Ishikawa (cell line): ENCODE measurements around the gene TP53BP2.

Experiments
- CEBPB ChIP-seq: IDR thresholded peaks from 2 replicates; pipeline ENCODE4 v1.6.1; 2012
- CREB1 ChIP-seq: IDR thresholded peaks from 2 replicates; pipeline ENCODE4 v1.6.1; 2012; ENCODE audit warnings: low read depth
- EGR1 ChIP-seq: IDR thresholded peaks from 2 replicates; pipeline ENCODE4 v1.6.1; 2012
- EP300 ChIP-seq: IDR thresholded peaks from 2 replicates; pipeline ENCODE4 v1.6.1; 2012; ENCODE audit warnings: borderline replicate concordance
- FOXM1 ChIP-seq: IDR thresholded peaks from 2 replicates; pipeline ENCODE4 v1.6.1; 2012; ENCODE audit warnings: low read depth, borderline replicate concordance
- MAX ChIP-seq: IDR thresholded peaks from 2 replicates; pipeline ENCODE4 v1.6.1; 2012
- RAD21 ChIP-seq: IDR thresholded peaks from 2 replicates; pipeline ENCODE4 v1.6.1; 2012; ENCODE audit warnings: low read depth
- REST ChIP-seq: IDR thresholded peaks from 2 replicates; pipeline ENCODE4 v1.6.1; 2012; ENCODE audit warnings: low read depth, mild to moderate bottlenecking
- TAF1 ChIP-seq: IDR thresholded peaks from 2 replicates; pipeline ENCODE4 v1.6.1; 2012; ENCODE audit warnings: low read depth, mild to moderate bottlenecking
- YY1 ChIP-seq: IDR thresholded peaks from 2 replicates; pipeline ENCODE4 v1.6.1; 2012; ENCODE audit warnings: low read depth
- ZBTB7A ChIP-seq: IDR thresholded peaks from 2 replicates; pipeline ENCODE4 v1.6.1; 2012; ENCODE audit warnings: low read depth

- TF ChIP-seq ZBTB7A: no peak
- TF ChIP-seq FOXM1: no peak
- TF ChIP-seq REST: no peak
- TF ChIP-seq YY1: no peak
- no peak for TF ChIP-seq TAF1
- TF ChIP-seq EGR1: no peak
- TF ChIP-seq MAX: no peak
- no peak for TF ChIP-seq EP300
- no peak for TF ChIP-seq RAD21
- TF ChIP-seq CEBPB: no peak
- TF ChIP-seq CREB1: no peak
Observed at GRCh38 chr1:223783676-223784075, 62.1 kb downstream of the TP53BP2 start.
